Vagina (tissue), 2 donors: Measurements from ENCODE around the gene ABCG1. TPM values are rescaled to one million over a fixed set of nuclear protein-coding genes. Genes with fewer than 3 reads are reported as not detected.
A peak's percentile ranks its signal among the peaks of the same experiment; 100 is the strongest.

ENCODE experiments used
- DNase-seq, 2 donors: peaks; one replicate each; pipeline ENCODE4 v3.0.0-alpha.2; 2017; ENCODE audit errors: extremely low spot score in 2 of 2
- H3K27ac ChIP-seq: fragments of 200-600 bp; sonication (generic); one replicate; pipeline ENCODE4 v1.5.1; 2019
- H3K27me3 ChIP-seq: fragments of 200-600 bp; sonication (generic); one replicate; pipeline ENCODE4 v1.5.1; 2019
- H3K36me3 ChIP-seq, 2 donors: fragments of 200-600 bp; sonication (generic); one replicate each; pipeline ENCODE4 v1.5.1; 2017 to 2019
- H3K4me1 ChIP-seq: fragments of 200-600 bp; sonication (generic); one replicate; pipeline ENCODE4 v1.5.1; 2019
- H3K4me3 ChIP-seq, 2 donors: fragments of 200-600 bp; sonication (generic); 1 replicate in 1 of 2; 2 replicates in 1 of 2; pipeline ENCODE4 v1.5.1; 2016 to 2019
- H3K9me3 ChIP-seq: fragments of 200-600 bp; sonication (generic); one replicate; pipeline ENCODE4 v1.5.1; 2019
- CTCF ChIP-seq, 3 experiments: fragments of 450-650 bp in 2 of 3; fragments of 200-600 bp in 1 of 3; sonication (generic) in 1 of 3; IDR thresholded peaks; one replicate each; pipeline ENCODE4 v1.5.1; 2017 to 2019; ENCODE audit warnings: antibody characterized with exemption in 3 of 3, mild to moderate bottlenecking in 2 of 3, moderate library complexity in 2 of 3
- POLR2A ChIP-seq, 2 donors: fragments of 450-650 bp; IDR thresholded peaks; one replicate each; pipeline ENCODE4 v1.6.1; 2017; ENCODE audit warnings: antibody characterized with exemption in 2 of 2, mild to moderate bottlenecking in 2 of 2, moderate library complexity in 2 of 2
- POLR2AphosphoS5 ChIP-seq, 2 donors: sonication (generic); formaldehyde crosslinking; IDR thresholded peaks; one replicate each; pipeline ENCODE4 v1.9.0; 2017; ENCODE audit warnings: antibody characterized with exemption in 2 of 2, mild to moderate bottlenecking in 2 of 2, low read depth in 1 of 2; ENCODE audit not compliant: insufficient read depth in 1 of 2
- intact Hi-C: fragments of 100-400 bp; cut with DNase I; formaldehyde crosslinking; loops from one replicate; pipeline ENCODE4 v1.15.1; 2023
- total RNA-seq: library from RNA; depleted of rRNA; stranded (reverse); fragments of >200 nt; gene quantifications from one replicate; pipeline ENCODE4 v1.2.3, GENCODE V29; 2016

ABCG1 gene
- total RNA-seq, 1 donor from 2014 or later, result 18.7 TPM

DNA sequence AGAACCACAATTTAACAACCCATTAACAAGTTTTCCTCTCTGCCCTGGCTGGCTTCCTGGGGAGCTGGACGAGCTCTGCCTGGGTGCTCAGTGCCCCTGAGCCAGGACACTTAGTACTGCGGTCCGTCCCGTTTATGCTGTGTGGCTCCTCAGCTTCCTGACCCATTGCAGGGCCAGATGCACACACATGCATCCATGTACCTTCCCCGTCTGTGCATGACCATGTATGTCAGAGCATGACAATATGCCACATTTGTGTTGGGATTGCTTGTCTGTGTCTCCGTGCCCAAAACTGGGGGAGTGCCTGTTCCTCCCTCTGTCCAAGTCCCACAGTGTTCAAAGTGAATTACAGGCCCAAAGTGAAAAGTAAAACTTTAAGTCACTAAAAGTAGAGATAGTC, 106.0 kb downstream of the ABCG1 start:
- H3K4me1 ChIP-seq, result no peaks in the 10 kb centered on the region
- intact Hi-C loops, result no loop called here
- H3K27ac ChIP-seq, result no peak overlapping the region
- no peaks in the 10 kb centered on the region for H3K27me3 ChIP-seq
- TF ChIP-seq POLR2AphosphoS5 (IDR thresholded peaks at IDR 0.05; ENCODE audit: insufficient read depth in 1 of 2, low read depth in 1 of 2), result no peak
- TF ChIP-seq POLR2A (IDR thresholded peaks at IDR 0.05), result no peak
- TF ChIP-seq CTCF (IDR thresholded peaks at IDR 0.05), result no peak
- H3K36me3 ChIP-seq, result no peaks in the 10 kb centered on the region
- DNase-seq, result no peak
- H3K4me3 ChIP-seq, result no peak overlapping the region
- H3K9me3 ChIP-seq, result no peaks in the 10 kb centered on the region

DNA sequence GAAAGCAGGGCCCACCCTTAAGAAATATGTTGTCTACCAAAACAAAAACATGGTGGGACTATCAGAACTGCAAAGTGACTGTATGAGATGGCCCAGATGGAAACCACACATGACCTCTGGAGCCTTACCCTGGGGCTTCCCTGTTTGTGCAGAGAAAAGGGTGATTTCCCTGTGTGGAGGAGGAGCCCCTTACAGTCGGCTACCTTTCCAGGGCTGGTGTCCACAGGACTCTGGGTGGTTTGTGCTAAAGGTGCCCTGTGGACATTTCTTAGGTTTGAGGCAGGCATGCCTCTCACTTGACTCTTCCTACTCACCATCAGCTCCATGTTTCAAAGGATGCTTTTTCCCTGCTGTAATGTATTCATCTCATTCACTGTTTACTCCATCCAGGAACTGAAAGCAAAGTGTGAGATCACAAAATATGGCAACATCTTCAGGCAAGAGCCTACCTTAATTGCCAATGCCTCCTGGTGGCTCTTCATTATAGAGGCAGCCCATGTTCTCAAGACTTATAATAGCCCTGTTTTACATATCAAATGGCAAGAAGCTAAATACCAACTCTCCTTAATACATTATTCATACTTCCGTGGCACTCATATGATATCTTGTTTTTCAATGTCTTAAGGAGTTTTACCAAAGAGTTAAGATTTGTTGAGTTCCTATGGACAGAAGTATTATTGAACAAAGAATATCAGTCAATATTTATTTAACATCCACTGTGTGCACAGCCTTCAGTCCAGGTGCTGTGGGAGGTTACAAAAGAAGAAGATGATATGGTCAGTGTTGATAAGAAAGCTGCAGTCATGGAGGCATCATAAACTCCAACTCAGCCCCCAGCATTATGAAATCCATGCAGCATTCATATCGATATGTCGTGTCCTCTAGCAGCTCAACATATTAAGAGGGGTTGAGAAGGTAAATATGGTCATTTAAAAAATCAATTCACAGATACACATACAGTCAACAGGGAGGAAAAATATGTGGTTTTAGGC, 111.7 kb downstream of the ABCG1 start:
- Histone ChIP-seq H3K27ac (no peak overlapping the region), H3K4me3 (no peak overlapping the region), H3K9me3 (no peaks in the 10 kb centered on the region), H3K27me3 (no peaks in the 10 kb centered on the region), H3K36me3 (no peaks in the 10 kb centered on the region), H3K4me1 (no peaks in the 10 kb centered on the region)
- DNase-seq, result no peak
- intact Hi-C loops, result no loop called here
- no peak for TF ChIP-seq POLR2A (IDR thresholded peaks at IDR 0.05)
- no peak for TF ChIP-seq POLR2AphosphoS5 (IDR thresholded peaks at IDR 0.05; ENCODE audit: insufficient read depth in 1 of 2, low read depth in 1 of 2)
- no peak for TF ChIP-seq CTCF (IDR thresholded peaks at IDR 0.05)

DNA sequence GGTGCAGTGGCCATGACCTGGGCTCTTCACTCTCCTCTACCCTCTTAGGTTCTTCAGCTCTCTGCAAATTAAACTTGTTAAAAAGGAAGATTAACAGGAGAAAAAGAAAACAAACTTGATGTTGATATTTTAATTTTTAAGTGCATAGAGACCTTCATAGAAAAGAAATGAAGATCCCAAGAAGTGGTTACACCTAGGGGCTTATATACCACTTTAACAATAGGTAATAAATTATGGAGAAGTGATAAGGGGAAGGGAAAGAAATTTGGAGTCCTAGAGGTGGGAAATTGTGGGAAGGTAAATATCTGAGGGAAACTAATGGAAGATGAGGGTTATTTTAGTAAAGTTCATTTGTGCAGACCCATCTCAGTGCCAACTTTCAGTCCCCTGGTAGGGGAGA, 112.7 kb downstream of the ABCG1 start:
- intact Hi-C loops, result no loop called here
- Histone ChIP-seq H3K36me3 (no peaks in the 10 kb centered on the region), H3K9me3 (no peaks in the 10 kb centered on the region), H3K27me3 (no peaks in the 10 kb centered on the region), H3K4me1 (no peaks in the 10 kb centered on the region), H3K4me3 (no peak overlapping the region), H3K27ac (no peak overlapping the region)
- TF ChIP-seq POLR2A (IDR thresholded peaks at IDR 0.05), result no peak
- no peak for TF ChIP-seq CTCF (IDR thresholded peaks at IDR 0.05)
- TF ChIP-seq POLR2AphosphoS5 (IDR thresholded peaks at IDR 0.05; ENCODE audit: insufficient read depth in 1 of 2, low read depth in 1 of 2), result no peak
- no peak for DNase-seq

DNA sequence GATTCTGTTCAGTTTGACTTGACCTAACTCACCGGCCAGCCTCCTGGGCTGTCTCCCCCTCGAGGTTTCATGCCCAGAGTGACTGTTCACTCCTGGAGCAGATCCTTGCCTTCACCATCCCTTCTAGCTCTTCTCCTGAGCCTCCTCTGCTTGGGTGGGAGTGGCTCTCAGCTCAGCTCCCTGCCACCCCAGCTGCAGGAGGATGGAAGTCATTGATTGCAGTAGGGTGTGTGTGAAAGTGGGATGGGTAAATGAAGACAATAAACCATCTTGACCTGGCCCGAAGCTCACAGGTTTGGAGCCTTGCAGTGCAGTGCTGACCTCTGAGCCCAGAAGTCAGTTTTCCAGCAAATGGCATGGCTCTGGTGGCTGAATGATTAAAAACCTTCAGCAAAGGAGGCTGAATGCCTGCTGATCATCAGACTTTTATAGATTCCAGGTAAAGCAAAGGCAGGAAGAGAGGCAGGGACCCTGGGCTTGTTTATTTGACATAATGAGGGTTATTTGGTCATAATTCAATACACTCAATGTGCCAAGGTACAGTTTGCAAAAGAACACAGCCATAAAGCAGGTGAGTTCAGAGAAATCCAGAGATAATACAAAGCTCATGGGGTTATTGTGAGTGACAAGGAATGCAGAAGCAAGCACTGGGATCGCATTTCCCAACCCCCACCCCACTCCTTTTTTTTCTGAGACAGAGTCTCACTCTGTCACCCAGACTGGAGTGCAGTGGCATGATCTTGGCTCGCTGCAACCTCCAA, 113.8 kb downstream of the ABCG1 start:
- Histone ChIP-seq H3K27me3 (no peaks in the 10 kb centered on the region), H3K9me3 (no peaks in the 10 kb centered on the region), H3K36me3 (no peaks in the 10 kb centered on the region), H3K4me1 (peaks cover 2% of the 10 kb centered on the region), H3K27ac (no peak overlapping the region), H3K4me3 (no peak overlapping the region)
- TF ChIP-seq CTCF (IDR thresholded peaks at IDR 0.05) (no peak), POLR2A (IDR thresholded peaks at IDR 0.05) (no peak), POLR2AphosphoS5 (IDR thresholded peaks at IDR 0.05; ENCODE audit: insufficient read depth in 1 of 2, low read depth in 1 of 2) (no peak)
- intact Hi-C loops, result no loop called here
- peak in 1 of 2 donors; percentile 72 for DNase-seq
